HG03565 (cell line): ENCODE measurements around the gene C1orf159.
"Not testable (repeated sequence)": the region's sequence is repeated elsewhere in the genome, so short reads cannot be mapped to it uniquely, and the experiment has no call there.

ENCODE experiments used
- ATAC-seq: cut with Tn5 transposase; IDR thresholded peaks from one replicate; pipeline ENCODE4 v1.9.1; 2021; ENCODE audit warnings: mild to moderate bottlenecking, moderate library complexity; ENCODE audit not compliant: unreplicated experiment

C1orf159 gene

GRCh38 chr1:1069711-1070676, 45.9 kb downstream of the C1orf159 start:
- no peak for ATAC-seq

- peak; percentile 44 for ATAC-seq
Observed at GRCh38 chr1:1069056-1069710, 46.7 kb downstream of the C1orf159 start.

- ATAC-seq: no peak
Observed at GRCh38 chr1:1068517-1069055, 47.3 kb downstream of the C1orf159 start.

- ATAC-seq: no peak
Observed at GRCh38 chr1:1067860-1068516, 47.9 kb downstream of the C1orf159 start.

- no peak for ATAC-seq
Observed at GRCh38 chr1:1067284-1067859, 48.5 kb downstream of the C1orf159 start.

GRCh38 chr1:1066403-1067283, 49.2 kb downstream of the C1orf159 start:
- ATAC-seq: no peak

- not testable (repeated sequence) for ATAC-seq
Observed at GRCh38 chr1:1065940-1066304, 50.0 kb downstream of the C1orf159 start.

- ATAC-seq: no peak
Observed at GRCh38 chr1:1065265-1065939, 50.5 kb downstream of the C1orf159 start.

GRCh38 chr1:1063945-1064831, 51.7 kb downstream of the C1orf159 start:
- ATAC-seq: peak; percentile 45

- no peak for ATAC-seq
Observed at GRCh38 chr1:1063261-1063944, 52.5 kb downstream of the C1orf159 start.

GRCh38 chr1:1062348-1063163, 53.3 kb downstream of the C1orf159 start:
- no peak for ATAC-seq

GRCh38 chr1:1061682-1062345, 54.1 kb downstream of the C1orf159 start:
- no peak for ATAC-seq

GRCh38 chr1:1060281-1061000, 55.4 kb downstream of the C1orf159 start:
- no peak for ATAC-seq

- peak; percentile 36 for ATAC-seq
Observed at GRCh38 chr1:1059494-1060280, 56.2 kb downstream of the C1orf159 start.

- ATAC-seq: peak; percentile 16
Observed at GRCh38 chr1:1058921-1059493, 56.9 kb downstream of the C1orf159 start.
